ENCODE results near the gene HSF4.

Gene HSF4

GRCh38 chr16:67142342-67142741 is 22.2 kb upstream of the HSF4 start:
- no peaks in the 10 kb centered on the region for H3K27me3 ChIP-seq (ENCODE audit: control insufficient read depth, insufficient read depth, low read length)
- H3K4me2 ChIP-seq (ENCODE audit: low read length), result no peak overlapping the region
- no peaks in the 10 kb centered on the region for H3K9me3 ChIP-seq (replicated peaks; ENCODE audit: low read length)
- peaks cover 77% of the 10 kb centered on the region for H3K36me3 ChIP-seq (ENCODE audit: insufficient read depth, low read length)
- no peak overlapping the region for H3K9ac ChIP-seq (ENCODE audit: low read depth, low read length)
- no peaks in the 10 kb centered on the region for H3K4me1 ChIP-seq (ENCODE audit: control insufficient read depth, insufficient read depth, low read length)
- H3K4me3 ChIP-seq (ENCODE audit: low read length), result no peak overlapping the region

- no peaks in the 10 kb centered on the region for H3K9me3 ChIP-seq (replicated peaks; ENCODE audit: low read length)
- no peak overlapping the region for H3K9ac ChIP-seq (ENCODE audit: low read depth, low read length)
- peaks cover under 1% of the 10 kb centered on the region for H3K4me1 ChIP-seq (ENCODE audit: control insufficient read depth, insufficient read depth, low read length)
- peaks cover 85% of the 10 kb centered on the region for H3K36me3 ChIP-seq (ENCODE audit: insufficient read depth, low read length)
- H3K4me2 ChIP-seq (ENCODE audit: low read length), result no peak overlapping the region
- no peak overlapping the region for H3K4me3 ChIP-seq (ENCODE audit: low read length)
- no peaks in the 10 kb centered on the region for H3K27me3 ChIP-seq (ENCODE audit: control insufficient read depth, insufficient read depth, low read length)
Observed at GRCh38 chr16:67144943-67145342, 19.6 kb upstream of the HSF4 start.

- H3K4me3 ChIP-seq (ENCODE audit: low read length), result no peak overlapping the region
- H3K27me3 ChIP-seq (ENCODE audit: control insufficient read depth, insufficient read depth, low read length), result no peaks in the 10 kb centered on the region
- no peak overlapping the region for H3K4me2 ChIP-seq (ENCODE audit: low read length)
- no peak overlapping the region for H3K9ac ChIP-seq (ENCODE audit: low read depth, low read length)
- peaks cover 79% of the 10 kb centered on the region for H3K36me3 ChIP-seq (ENCODE audit: insufficient read depth, low read length)
- H3K4me1 ChIP-seq (ENCODE audit: control insufficient read depth, insufficient read depth, low read length), result peaks cover 5% of the 10 kb centered on the region
- no peaks in the 10 kb centered on the region for H3K9me3 ChIP-seq (replicated peaks; ENCODE audit: low read length)
Observed at GRCh38 chr16:67145746-67146145, 18.8 kb upstream of the HSF4 start.

GRCh38 chr16:67146523-67147357 is 17.8 kb upstream of the HSF4 start:
- no peak overlapping the region for H3K4me3 ChIP-seq (ENCODE audit: low read length)
- H3K4me2 ChIP-seq (ENCODE audit: low read length), result no peak overlapping the region
- no peaks in the 10 kb centered on the region for H3K27me3 ChIP-seq (ENCODE audit: control insufficient read depth, insufficient read depth, low read length)
- H3K36me3 ChIP-seq (ENCODE audit: insufficient read depth, low read length), result peaks cover 69% of the 10 kb centered on the region
- H3K9ac ChIP-seq (ENCODE audit: low read depth, low read length), result no peak overlapping the region
- H3K9me3 ChIP-seq (replicated peaks; ENCODE audit: low read length), result no peaks in the 10 kb centered on the region
- peaks cover 14% of the 10 kb centered on the region for H3K4me1 ChIP-seq (ENCODE audit: control insufficient read depth, insufficient read depth, low read length)

- Histone ChIP-seq H3K27me3 (ENCODE audit: control insufficient read depth, insufficient read depth, low read length) (no peaks in the 10 kb centered on the region), H3K4me2 (ENCODE audit: low read length) (no peak overlapping the region), H3K4me3 (ENCODE audit: low read length) (no peak overlapping the region), H3K9me3 (replicated peaks; ENCODE audit: low read length) (no peaks in the 10 kb centered on the region), H3K4me1 (ENCODE audit: control insufficient read depth, insufficient read depth, low read length) (peaks cover 14% of the 10 kb centered on the region), H3K36me3 (ENCODE audit: insufficient read depth, low read length) (peaks cover 62% of the 10 kb centered on the region), H3K9ac (ENCODE audit: low read depth, low read length) (no peak overlapping the region)
Observed at GRCh38 chr16:67147437-67148140, 17.0 kb upstream of the HSF4 start.

DNA sequence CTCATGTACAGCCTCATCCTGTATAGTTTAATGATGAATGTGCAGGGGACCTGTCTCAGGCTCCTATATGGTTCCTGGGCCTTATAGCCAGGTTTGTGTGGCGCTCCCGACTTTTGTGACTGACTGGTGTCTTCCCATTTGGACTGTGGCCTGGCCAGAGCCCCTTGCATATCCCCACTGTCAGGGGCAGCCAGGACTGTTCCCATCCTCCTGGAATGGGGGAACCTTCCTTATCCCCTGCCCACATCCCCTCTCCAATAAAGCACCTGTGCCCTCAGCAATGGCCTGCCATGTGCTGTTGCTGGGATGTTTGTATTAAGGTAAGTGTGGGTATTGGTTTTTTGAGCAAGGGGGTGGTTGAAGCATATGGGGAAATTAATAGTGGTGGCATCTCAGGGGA is 16.3 kb upstream of the HSF4 start:
- Histone ChIP-seq H3K4me2 (ENCODE audit: low read length) (no peak overlapping the region), H3K27me3 (ENCODE audit: control insufficient read depth, insufficient read depth, low read length) (no peaks in the 10 kb centered on the region), H3K36me3 (ENCODE audit: insufficient read depth, low read length) (peaks cover 59% of the 10 kb centered on the region)

GRCh38 chr16:67148656-67149275 is 15.8 kb upstream of the HSF4 start:
- Histone ChIP-seq H3K36me3 (ENCODE audit: insufficient read depth, low read length) (peaks cover 56% of the 10 kb centered on the region), H3K27me3 (ENCODE audit: control insufficient read depth, insufficient read depth, low read length) (no peaks in the 10 kb centered on the region), H3K9me3 (replicated peaks; ENCODE audit: low read length) (no peaks in the 10 kb centered on the region), H3K4me2 (ENCODE audit: low read length) (no peak overlapping the region), H3K4me1 (ENCODE audit: control insufficient read depth, insufficient read depth, low read length) (peaks cover 14% of the 10 kb centered on the region), H3K9ac (ENCODE audit: low read depth, low read length) (no peak overlapping the region), H3K4me3 (ENCODE audit: low read length) (no peak overlapping the region)

More for the DNA sequence above, 16.3 kb upstream of the HSF4 start:
- Histone ChIP-seq H3K4me1 (ENCODE audit: control insufficient read depth, insufficient read depth, low read length) (peaks cover 14% of the 10 kb centered on the region), H3K9ac (ENCODE audit: low read depth, low read length) (no peak overlapping the region), H3K4me3 (ENCODE audit: low read length) (no peak overlapping the region), H3K9me3 (replicated peaks; ENCODE audit: low read length) (no peaks in the 10 kb centered on the region)

DNA sequence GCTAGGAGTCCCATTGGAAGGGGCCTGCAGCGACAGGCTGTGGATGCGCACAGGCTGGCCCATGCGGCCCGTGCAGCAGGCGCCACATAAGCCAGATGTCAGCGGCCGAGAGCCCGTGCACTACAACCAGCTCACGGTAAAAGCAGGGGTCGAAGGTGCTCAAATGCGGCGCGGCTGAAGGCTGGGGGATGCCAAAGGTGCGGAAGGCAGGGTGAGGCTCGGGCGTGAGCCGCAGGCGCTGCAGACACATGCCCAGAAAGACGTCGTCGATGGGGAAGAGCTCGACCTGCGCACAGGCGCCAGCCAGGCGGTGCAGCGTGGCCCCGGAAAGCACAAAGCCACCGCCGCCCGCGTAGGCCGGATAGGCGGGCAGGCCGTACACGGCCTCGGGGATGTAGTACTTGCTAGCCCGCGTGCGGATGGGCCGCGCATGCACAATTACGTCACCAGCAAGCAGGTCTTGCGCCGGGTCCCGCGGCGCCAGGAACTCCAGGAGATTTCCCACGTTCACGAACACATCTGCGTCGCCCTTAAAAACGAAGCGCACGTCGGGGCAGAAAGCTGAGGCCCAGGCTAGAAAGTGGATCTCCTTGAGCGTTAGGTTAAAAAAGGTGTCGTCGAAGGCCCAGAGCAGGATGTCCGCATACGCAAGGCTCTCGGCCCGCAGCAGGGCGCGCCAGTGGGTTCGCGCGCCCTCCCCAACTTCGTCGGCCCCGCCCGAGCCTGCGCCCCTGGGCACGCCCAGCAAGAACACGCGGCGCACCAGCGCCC is 15.1 kb upstream of the HSF4 start:
- Histone ChIP-seq H3K9ac (ENCODE audit: low read depth, low read length) (no peak overlapping the region), H3K4me1 (ENCODE audit: control insufficient read depth, insufficient read depth, low read length) (peaks cover 14% of the 10 kb centered on the region), H3K4me3 (ENCODE audit: low read length) (peak overlapping the region; percentile 89), H3K4me2 (ENCODE audit: low read length) (peak overlapping the region; percentile 90), H3K36me3 (ENCODE audit: insufficient read depth, low read length) (peaks cover 49% of the 10 kb centered on the region), H3K27me3 (ENCODE audit: control insufficient read depth, insufficient read depth, low read length) (no peaks in the 10 kb centered on the region), H3K9me3 (replicated peaks; ENCODE audit: low read length) (no peaks in the 10 kb centered on the region)

DNA sequence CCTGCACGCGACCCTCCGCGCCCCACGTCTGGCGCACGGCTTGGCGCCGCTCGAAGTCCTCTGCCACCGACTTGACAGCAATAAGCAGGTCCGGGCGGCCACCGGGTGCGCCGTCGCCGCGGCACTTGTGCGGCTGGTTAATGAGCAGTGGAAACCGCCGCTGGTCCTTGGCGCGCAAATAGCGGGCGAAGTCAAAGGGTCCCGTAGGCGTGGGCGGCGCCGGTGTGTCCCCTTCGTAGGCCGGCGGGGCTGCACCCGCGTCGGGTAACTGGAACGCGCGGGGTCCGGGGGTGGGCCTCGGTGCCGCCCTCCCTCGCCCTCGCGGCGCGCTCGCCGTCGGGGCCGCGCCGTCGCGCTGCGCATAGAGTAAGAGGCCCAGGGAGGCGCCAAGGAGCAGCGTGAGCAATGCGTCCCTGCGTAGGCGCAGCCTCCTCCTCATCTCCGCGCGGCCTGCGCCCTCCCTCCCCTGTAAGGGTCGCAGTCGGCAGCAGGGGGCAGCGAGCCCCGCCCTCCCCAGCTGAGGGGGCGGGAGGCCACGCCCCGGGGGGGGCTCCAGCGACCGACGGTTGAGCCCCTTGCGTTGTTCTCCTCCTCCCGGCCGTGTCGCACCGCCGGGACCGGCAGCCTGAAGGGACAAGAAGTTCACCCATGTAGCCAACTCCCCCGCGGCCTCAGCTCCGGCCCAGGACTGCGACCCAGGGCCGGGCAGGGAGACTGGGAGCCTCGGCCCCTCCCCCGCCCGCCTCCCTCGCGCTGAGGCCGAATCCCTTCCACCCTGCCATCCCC is 14.3 kb upstream of the HSF4 start:
- Histone ChIP-seq H3K27me3 (ENCODE audit: control insufficient read depth, insufficient read depth, low read length) (no peaks in the 10 kb centered on the region), H3K4me2 (ENCODE audit: low read length) (peak overlapping the region; percentile 90), H3K36me3 (ENCODE audit: insufficient read depth, low read length) (peaks cover 42% of the 10 kb centered on the region), H3K4me1 (ENCODE audit: control insufficient read depth, insufficient read depth, low read length) (peaks cover 17% of the 10 kb centered on the region), H3K9me3 (replicated peaks; ENCODE audit: low read length) (no peaks in the 10 kb centered on the region), H3K4me3 (ENCODE audit: low read length) (peak overlapping the region; percentile 89), H3K9ac (ENCODE audit: low read depth, low read length) (peak overlapping the region; percentile 93)

GRCh38 chr16:67150833-67151396 is 13.6 kb upstream of the HSF4 start, which contains the start of gene B3GNT9:
Gene B3GNT9 (minus strand): TSS chr16:67150998. CDS start chr16:67150485, 513 bp downstream.
- peak within 1 kb of the TSS; percentile 90 for H3K4me2 ChIP-seq (ENCODE audit: low read length)
- peak within 1 kb of the TSS; percentile 89 for H3K4me3 ChIP-seq (ENCODE audit: low read length)
- no peaks in the 10 kb centered on the region for H3K27me3 ChIP-seq (ENCODE audit: control insufficient read depth, insufficient read depth, low read length)
- peaks cover 21% of the 10 kb centered on the region for H3K4me1 ChIP-seq (ENCODE audit: control insufficient read depth, insufficient read depth, low read length)
- no peaks in the 10 kb centered on the region for H3K9me3 ChIP-seq (replicated peaks; ENCODE audit: low read length)
- peaks cover 35% of the 10 kb centered on the region for H3K36me3 ChIP-seq (ENCODE audit: insufficient read depth, low read length)
- H3K9ac ChIP-seq (ENCODE audit: low read depth, low read length), result peak within 1 kb of the TSS; percentile 93

Measured in skeletal muscle satellite cell (primary cell).